ENCODE results near the gene ANKRD44. TPM values are rescaled to one million over a fixed set of nuclear protein-coding genes. Genes with fewer than 3 reads are reported as not detected.

ANKRD44 gene
- total and polyA plus RNA-seq, 2 of the 8 experiments (the other 6 are each of a cell fraction or from before 2014, with no cell fraction given): 1.2 to 1.3 TPM

DNA sequence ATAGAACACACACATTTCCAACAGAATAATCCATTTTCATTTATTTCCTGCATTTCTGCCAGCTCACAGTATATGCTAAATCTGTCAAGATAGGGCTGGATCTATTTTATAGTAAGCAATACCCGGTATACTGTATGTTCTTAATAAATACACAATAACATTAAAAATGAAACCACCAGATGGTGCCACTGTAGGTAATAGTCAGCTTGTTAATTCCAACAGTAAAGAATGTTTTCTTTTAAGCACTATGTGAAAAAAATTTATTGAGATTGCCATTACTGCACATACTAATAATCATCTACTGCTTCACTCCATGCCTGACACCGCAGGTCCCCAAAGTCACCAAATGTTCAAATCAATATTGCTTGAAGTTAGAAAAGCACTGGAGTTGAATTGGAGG, 252.6 kb downstream of the ANKRD44 start:
- Histone ChIP-seq H3K4me1 (replicated peaks in 1 of 4; ENCODE audit: control insufficient read depth in 3 of 4, insufficient read depth in 4 of 4, low read length in 3 of 4) (no peaks in the 10 kb centered on the region), H2BK5ac (ENCODE audit: low read depth, low read length) (no peak overlapping the region), H3K27me3 (replicated peaks in 1 of 4; ENCODE audit: control insufficient read depth in 3 of 4, extremely low read depth in 1 of 4, insufficient read depth in 3 of 4, low read length in 3 of 4) (no peaks in the 10 kb centered on the region), H3K9ac (replicated peaks in 1 of 4; ENCODE audit: extremely low read depth in 1 of 4, low read depth in 3 of 4, low read length in 3 of 4) (no peak overlapping the region), H3K79me1 (ENCODE audit: low read depth, low read length) (no peaks in the 10 kb centered on the region), H3K79me2 (ENCODE audit: control insufficient read depth in 1 of 2, insufficient read depth in 2 of 2, low read length in 2 of 2) (no peaks in the 10 kb centered on the region), H3K23me2 (ENCODE audit: low read depth, low read length) (no peaks in the 10 kb centered on the region), H3K9me3 (ENCODE audit: insufficient read depth in 2 of 2, low read depth in 1 of 2, low read length in 1 of 2) (peaks cover 19% of the 10 kb centered on the region in 2 experiments), H3K4ac (replicated peaks; ENCODE audit: insufficient read length, low read depth, low read length) (no peak overlapping the region), H3K18ac (ENCODE audit: extremely low read depth, low read length) (no peak overlapping the region), H3K23ac (ENCODE audit: insufficient read length) (no peak overlapping the region), H3K14ac (ENCODE audit: insufficient read length) (no peak overlapping the region), H4K8ac (ENCODE audit: extremely low read depth, insufficient read depth, low read length) (no peak overlapping the region), H3K4me2 (ENCODE audit: insufficient read depth in 1 of 2, low read depth in 2 of 2, low read length in 2 of 2) (no peak overlapping the region), H3K27ac (ENCODE audit: low read depth, low read length) (no peak overlapping the region), H3K56ac (replicated peaks; ENCODE audit: insufficient read length, low read depth, low read length) (no peak overlapping the region), H3K4me3 (ENCODE audit: extremely low read depth in 1 of 4, insufficient read depth in 2 of 4, low read depth in 3 of 4, low read length in 4 of 4) (no peak overlapping the region), H2AK5ac (ENCODE audit: low read depth, low read length) (no peak overlapping the region), H2BK12ac (ENCODE audit: low read depth, low read length) (no peak overlapping the region), H2BK15ac (ENCODE audit: low read length) (no peak overlapping the region), H2BK120ac (replicated peaks; ENCODE audit: low read depth, low read length) (no peak overlapping the region), H4K91ac (replicated peaks; ENCODE audit: insufficient read length, low read length) (no peak overlapping the region), H2AFZ (ENCODE audit: low read length) (no peak overlapping the region), H2BK20ac (ENCODE audit: low read length) (no peak overlapping the region), H3K36me3 (ENCODE audit: control insufficient read depth in 2 of 4, insufficient read depth in 4 of 4, low read length in 3 of 4) (no peaks in the 10 kb centered on the region), H4K5ac (ENCODE audit: insufficient read length, low read depth, low read length) (no peak overlapping the region), H4K20me1 (replicated peaks in 1 of 2; ENCODE audit: control insufficient read depth in 1 of 2, insufficient read depth in 2 of 2, low read length in 2 of 2) (no peaks in the 10 kb centered on the region)
- no peak for FAIRE-seq
- 88% methylated on average over 2 of the region's 2 CpGs; no CpG with 5 or more reads in 1 of the 2 experiments for WGBS, 2 experiments (ENCODE audit: extremely low coverage in 1 of 2, insufficient coverage in 1 of 2, insufficient read length in 1 of 2, insufficient replicate concordance in 2 of 2, low coverage in 1 of 2, low lambda C conversion rate in 2 of 2, missing lambda C conversion rate in 1 of 2)
- no peak for DNase-seq (ENCODE audit: low read depth in 1 of 2, low spot score in 2 of 2)
- ChIA-PET POLR2A (ENCODE audit: partially characterized antibody) (no interaction called here), CTCF (ENCODE audit: partially characterized antibody) (interaction anchor here (1.0 to 1.5 kb wide), 4 partner anchors 55 to 277 kb away, joined by 3 to 5 read pairs (median 4); no protein-coding TSS in a partner anchor)
- TF ChIP-seq RBBP5 (IDR thresholded peaks at IDR 0.05; ENCODE audit: borderline replicate concordance, low read depth, low read length) (no peak), SP1 (IDR thresholded peaks at IDR 0.05; ENCODE audit: low read depth, low read length) (no peak), EP300 (IDR thresholded peaks at IDR 0.05; ENCODE audit: borderline replicate concordance in 1 of 2, low read depth in 2 of 2, low read length in 2 of 2) (no peak), HDAC2 (IDR thresholded peaks at IDR 0.05; ENCODE audit: borderline replicate concordance in 1 of 2, low read depth in 2 of 2, low read length in 2 of 2) (no peak), POU5F1 (IDR thresholded peaks at IDR 0.05; ENCODE audit: low read depth, low read length) (no peak), EZH2 (IDR thresholded peaks at IDR 0.05; ENCODE audit: low read depth, low read length, severe bottlenecking) (no peak), CTBP2 (IDR thresholded peaks at IDR 0.05; ENCODE audit: borderline replicate concordance, insufficient read depth, insufficient read length, low read length) (no peak), EGR1 (IDR thresholded peaks at IDR 0.05; ENCODE audit: borderline replicate concordance, low read depth, low read length) (no peak), CHD1 (IDR thresholded peaks at IDR 0.05; ENCODE audit: low read depth, low read length) (no peak)
- TF ChIP-seq, protein P1, sequence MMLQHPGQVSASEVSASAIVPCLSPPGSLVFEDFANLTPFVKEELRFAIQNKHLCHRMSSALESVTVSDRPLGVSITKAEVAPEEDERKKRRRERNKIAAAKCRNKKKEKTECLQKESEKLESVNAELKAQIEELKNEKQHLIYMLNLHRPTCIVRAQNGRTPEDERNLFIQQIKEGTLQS (IDR thresholded peaks at IDR 0.05; ENCODE audit: insufficient read depth, low read depth, low read length): no peak

All from H1 (cell line).